ENCODE measurements around the gene TMEM181. TPM values are rescaled to one million over a fixed set of nuclear protein-coding genes. Genes with fewer than 3 reads are reported as not detected.
"Not testable (repeated sequence)": the region's sequence is repeated elsewhere in the genome, so short reads cannot be mapped to it uniquely, and the experiment has no call there.

TMEM181 gene
- total RNA-seq, 1 experiment from 2014 or later: 18.7 TPM

GRCh38 chr6:158611541-158612370 lies 51.9 kb downstream of the TMEM181 start:
- DNase-seq: peak in 1 of 2 experiments; percentile 51
- H3K9me3 ChIP-seq (ENCODE audit: insufficient read depth, low read depth): no peaks in the 10 kb centered on the region
- ChIA-PET POLR2A (ENCODE audit: unreplicated experiment) (interaction anchor here (0.7 kb wide), 2 partner anchors 21 to 519 kb away, joined by 3 to 6 read pairs; no protein-coding TSS in a partner anchor), CTCF (no interaction called here)
- no peaks in the 10 kb centered on the region; the same call in 1 of the 2 replicates for H4K20me1 ChIP-seq (ENCODE audit: insufficient read depth)
- H3K4me1 ChIP-seq (replicated peaks; ENCODE audit: insufficient read depth): no peaks in the 10 kb centered on the region
- intact Hi-C loops (cut with micrococcal nuclease; ENCODE audit: unreplicated experiment): no loop called here
- no peak overlapping the region for H3K4me3 ChIP-seq
- H3K4me2 ChIP-seq: no peak overlapping the region
- no peaks in the 10 kb centered on the region for H3K79me2 ChIP-seq (ENCODE audit: low read depth)
- peaks cover 6% of the 10 kb centered on the region; the same call in 1 of the 2 replicates for H3F3A ChIP-seq (ENCODE audit: insufficient read depth, low read depth)
- TF ChIP-seq CTCF (conservative IDR thresholded peaks at IDR 0.05): no peak
- no peak overlapping the region for H2AFZ ChIP-seq
- no TSS peak for BruUV-seq (replicated peaks)
- H3K9me2 ChIP-seq (ENCODE audit: insufficient read depth): no peaks in the 10 kb centered on the region
- peaks cover 26% of the 10 kb centered on the region for H3K36me3 ChIP-seq (ENCODE audit: low read depth)
- H3K27me3 ChIP-seq (ENCODE audit: insufficient read depth, low read depth): no peaks in the 10 kb centered on the region
- no peak overlapping the region for H3K27ac ChIP-seq

DNA sequence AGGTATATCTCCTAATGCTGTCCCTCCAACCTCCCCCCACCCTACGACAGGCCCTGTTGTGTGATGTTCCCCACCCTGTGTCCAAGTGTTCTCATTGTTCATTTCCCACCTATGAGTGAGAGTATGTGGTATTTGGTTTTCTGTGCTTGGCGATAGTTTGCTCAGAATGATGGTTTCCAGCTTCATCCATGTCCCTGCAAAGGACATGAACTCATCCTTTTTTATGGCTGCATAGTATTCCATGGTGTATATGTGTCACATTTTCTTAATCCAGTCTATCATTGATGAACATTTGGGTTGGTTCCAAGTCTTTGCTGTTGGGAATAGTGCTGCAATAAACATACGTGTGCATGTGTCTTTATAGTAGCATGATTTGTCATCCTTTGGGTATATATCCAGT lies 54.7 kb downstream of the TMEM181 start:
- H3K79me2 ChIP-seq (ENCODE audit: low read depth); H4K20me1 ChIP-seq (ENCODE audit: insufficient read depth); H3K9me2 ChIP-seq (ENCODE audit: insufficient read depth); H3F3A ChIP-seq (ENCODE audit: insufficient read depth, low read depth); H3K4me2 ChIP-seq; H3K9me3 ChIP-seq (ENCODE audit: insufficient read depth, low read depth); H2AFZ ChIP-seq; DNase-seq; POLR2A ChIA-PET (ENCODE audit: unreplicated experiment); H3K27me3 ChIP-seq (ENCODE audit: insufficient read depth, low read depth); BruUV-seq (replicated peaks); H3K4me1 ChIP-seq (replicated peaks; ENCODE audit: insufficient read depth); CTCF ChIA-PET; H3K27ac ChIP-seq; H3K4me3 ChIP-seq; intact Hi-C loops (cut with micrococcal nuclease; ENCODE audit: unreplicated experiment): not testable (repeated sequence)
- peaks cover 21% of the 10 kb centered on the region; the same call in 1 of the 2 replicates for H3K36me3 ChIP-seq (ENCODE audit: low read depth)

DNA sequence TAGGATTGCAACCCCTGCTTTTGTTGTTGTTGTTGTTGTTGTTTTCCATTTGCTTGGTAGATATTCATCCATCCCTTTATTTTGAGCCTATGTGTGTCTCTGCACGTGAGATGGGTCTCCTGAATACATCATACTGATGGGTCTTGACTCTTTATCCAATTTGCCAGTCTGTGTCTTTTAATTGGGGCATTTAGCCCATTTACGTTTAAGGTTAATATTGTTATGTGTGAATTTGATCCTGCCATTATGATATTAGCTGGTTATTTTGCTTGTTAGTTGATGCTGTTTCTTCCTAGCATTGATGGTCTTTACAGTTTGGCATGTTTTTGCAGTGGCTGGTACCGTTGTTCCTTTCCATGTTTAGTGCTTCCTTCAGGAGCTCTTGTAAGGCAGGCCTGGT lies 58.4 kb downstream of the TMEM181 start:
- BruUV-seq (replicated peaks); CTCF ChIA-PET; H3K9me3 ChIP-seq (ENCODE audit: insufficient read depth, low read depth); H3K4me1 ChIP-seq (replicated peaks; ENCODE audit: insufficient read depth); H4K20me1 ChIP-seq (ENCODE audit: insufficient read depth); intact Hi-C loops (cut with micrococcal nuclease; ENCODE audit: unreplicated experiment); H3K27ac ChIP-seq; H3K79me2 ChIP-seq (ENCODE audit: low read depth); DNase-seq; H3K9me2 ChIP-seq (ENCODE audit: insufficient read depth); H3K27me3 ChIP-seq (ENCODE audit: insufficient read depth, low read depth); H3K36me3 ChIP-seq (ENCODE audit: low read depth); H3K4me3 ChIP-seq; H3F3A ChIP-seq (ENCODE audit: insufficient read depth, low read depth); POLR2A ChIA-PET (ENCODE audit: unreplicated experiment); H2AFZ ChIP-seq; H3K4me2 ChIP-seq: not testable (repeated sequence)

- no peak for TF ChIP-seq EZH2 (IDR thresholded peaks at IDR 0.05; ENCODE audit: low read depth)
- TF ChIP-seq CTCF (conservative IDR thresholded peaks at IDR 0.05): no peak
- CTCF ChIA-PET: no interaction called here
- intact Hi-C loops (cut with micrococcal nuclease; ENCODE audit: unreplicated experiment): no loop called here
- H3K4me2 ChIP-seq: no peak overlapping the region
- DNase-seq: no peak
- no peak overlapping the region for H3K4me3 ChIP-seq
- no peaks in the 10 kb centered on the region for H3K4me1 ChIP-seq (replicated peaks; ENCODE audit: insufficient read depth)
- H2AFZ ChIP-seq: no peak overlapping the region
- no peaks in the 10 kb centered on the region; the same call in 1 of the 2 replicates for H4K20me1 ChIP-seq (ENCODE audit: insufficient read depth)
- H3K79me2 ChIP-seq (ENCODE audit: low read depth): no peaks in the 10 kb centered on the region
- H3K36me3 ChIP-seq (ENCODE audit: low read depth): 0 out of 2 replicates have a peak, but pooled peaks cover under 1% of the 10 kb centered on the region
- H3K9me3 ChIP-seq (ENCODE audit: insufficient read depth, low read depth): no peaks in the 10 kb centered on the region
- POLR2A ChIA-PET (ENCODE audit: unreplicated experiment): interaction anchor here (0.6 kb wide), 1 partner anchor 406 kb away, joined by 3 read pairs; no protein-coding TSS in a partner anchor
- no peaks in the 10 kb centered on the region for H3K27me3 ChIP-seq (ENCODE audit: insufficient read depth, low read depth)
- H3K27ac ChIP-seq: no peak overlapping the region
- no peaks in the 10 kb centered on the region for H3K9me2 ChIP-seq (ENCODE audit: insufficient read depth)
- BruUV-seq (replicated peaks): no TSS peak
- no peaks in the 10 kb centered on the region for H3F3A ChIP-seq (ENCODE audit: insufficient read depth, low read depth)
These were observed 60.3 kb downstream of the TMEM181 start for GRCh38 chr6:158619922-158620801.

All from PC-9 (cell line).